GM18951 (cell line): Measurements from ENCODE around the gene SCYL1.

ENCODE experiments used
- POLR2A ChIP-seq: IDR thresholded peaks from 4 replicates; pipeline ENCODE4 v1.6.1; 2011; ENCODE audit warnings: mild to moderate bottlenecking; ENCODE audit not compliant: insufficient read length, insufficient read depth; ENCODE audit errors: extremely low read depth
- in situ Hi-C: fragments of 300-500 bp; cut with MboI; formaldehyde crosslinking; loops from one replicate; pipeline ENCODE4 v1.12.0; 2022; ENCODE audit warnings: low sequenced_read_pairs, mixed read lengths, inconsistent platforms; ENCODE audit not compliant: unreplicated experiment

SCYL1 gene

DNA sequence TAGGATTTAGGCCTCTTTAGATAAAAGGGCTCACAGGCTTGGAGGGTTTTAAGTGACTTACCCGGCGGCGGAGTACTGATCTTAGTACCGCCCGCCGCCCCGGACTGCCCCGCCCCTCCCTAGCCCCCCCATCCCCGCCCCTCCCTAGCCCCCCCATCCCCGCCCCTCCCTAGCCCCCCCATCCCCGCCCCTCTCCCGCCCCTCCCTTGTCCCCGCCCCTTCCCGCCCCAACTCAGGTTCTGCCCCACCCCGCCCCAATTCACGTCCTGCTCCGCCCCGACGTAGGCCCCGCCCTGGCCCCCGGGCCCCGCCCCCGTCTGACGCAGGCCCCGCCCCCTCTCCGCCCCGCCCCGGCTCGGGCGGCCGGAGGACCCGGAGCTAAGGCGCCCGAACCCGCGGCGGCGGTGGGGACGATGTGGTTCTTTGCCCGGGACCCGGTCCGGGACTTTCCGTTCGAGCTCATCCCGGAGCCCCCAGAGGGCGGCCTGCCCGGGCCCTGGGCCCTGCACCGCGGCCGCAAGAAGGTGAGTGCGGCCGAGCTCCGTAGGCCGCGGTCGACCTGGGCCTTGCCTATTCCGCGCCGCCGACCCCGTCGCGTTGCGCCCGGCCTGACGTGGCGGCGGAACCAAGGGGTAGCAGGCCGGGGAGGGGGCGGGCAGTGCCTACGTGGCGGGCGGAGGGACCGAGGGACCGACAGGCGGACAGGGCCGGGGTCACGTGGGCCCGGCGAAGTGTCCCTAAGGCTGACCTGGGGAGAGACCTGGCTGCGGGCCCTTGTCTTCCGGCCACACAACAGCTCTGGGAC is at the start of gene SCYL1:
Gene SCYL1 (plus strand): TSS at position 343 of the 805 bp plus-strand sequence. CDS start 71 bp downstream, at position 414.
- in situ Hi-C loops: no loop called here
- TF ChIP-seq POLR2A: peak; percentile 66

GRCh38 chr11:65476632-65477148 is 48.2 kb upstream of the SCYL1 start:
- no peak for TF ChIP-seq POLR2A
- in situ Hi-C loops: no loop called here

GRCh38 chr11:65477149-65477965 is 47.5 kb upstream of the SCYL1 start:
- in situ Hi-C loops: no loop called here
- peak; percentile 90 for TF ChIP-seq POLR2A

DNA sequence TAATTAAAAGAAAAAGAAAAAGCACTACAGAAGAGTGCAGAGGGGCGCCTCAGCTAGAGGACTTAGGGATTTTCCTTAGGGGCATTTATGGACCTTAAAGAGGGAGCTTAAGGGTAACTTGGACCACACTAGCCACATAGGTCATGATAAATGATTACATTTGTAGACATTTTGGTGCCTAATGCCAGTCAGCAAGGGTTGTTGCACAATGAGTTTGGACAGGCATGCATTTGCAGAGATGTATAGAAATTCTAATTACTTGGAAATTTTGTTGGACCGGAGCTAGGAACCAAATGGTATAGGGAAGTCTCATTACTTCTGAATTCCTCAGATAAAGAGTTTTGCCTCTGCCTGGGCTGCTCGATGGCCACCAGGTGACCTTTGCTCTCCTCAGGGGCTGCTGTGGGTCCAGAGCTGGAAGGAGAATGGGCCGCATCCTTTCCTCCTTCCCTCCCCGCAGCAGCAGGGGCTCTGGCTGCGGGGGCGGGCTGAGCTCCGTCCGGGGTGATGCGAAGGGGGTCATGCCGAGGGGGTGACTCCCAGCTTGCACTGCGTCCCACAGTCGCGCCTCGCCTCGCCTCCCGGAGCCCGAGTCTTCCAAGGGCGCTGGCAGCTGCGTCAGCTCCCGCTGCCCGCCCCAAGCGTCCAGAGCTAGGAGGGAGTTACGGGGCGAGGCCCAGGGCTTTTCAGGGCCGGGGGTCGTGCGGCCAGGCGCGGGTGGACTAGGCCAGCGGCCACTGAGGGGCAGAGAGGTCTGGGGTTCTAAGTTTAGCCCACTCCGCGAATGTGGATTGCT is 46.3 kb upstream of the SCYL1 start:
- no peak for TF ChIP-seq POLR2A
- in situ Hi-C loops: no loop called here

- no peak for TF ChIP-seq POLR2A
- in situ Hi-C loops: no loop called here
These were observed 45.4 kb upstream of the SCYL1 start for GRCh38 chr11:65479184-65480145.

DNA sequence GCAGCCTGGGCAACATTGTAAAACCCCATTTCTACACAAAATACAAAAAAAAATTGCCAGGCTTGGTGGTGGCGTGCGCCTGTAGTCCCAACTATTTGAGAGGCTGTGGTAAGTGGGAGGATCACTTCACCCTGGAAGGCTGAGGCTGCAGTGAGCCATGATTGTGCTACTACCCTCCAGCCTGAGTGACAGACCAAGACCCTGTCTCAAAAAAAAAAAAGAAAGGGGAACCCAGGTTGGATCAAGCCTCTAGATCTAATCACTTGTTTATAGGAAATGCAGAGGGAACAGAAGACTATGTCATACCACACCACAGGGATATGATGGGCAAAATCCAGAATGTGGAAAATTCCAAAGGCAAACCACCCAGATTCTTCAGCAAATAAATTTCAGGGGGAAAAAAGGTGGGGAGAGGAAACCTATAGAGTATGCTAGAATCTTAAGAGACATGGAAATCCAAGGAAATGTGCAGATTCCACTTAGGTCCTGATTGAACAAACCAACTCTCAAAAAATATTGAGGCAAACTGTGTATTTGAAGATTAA is 42.5 kb upstream of the SCYL1 start:
- TF ChIP-seq POLR2A: no peak
- in situ Hi-C loops: no loop called here

- in situ Hi-C loops: no loop called here
- no peak for TF ChIP-seq POLR2A
These were observed 39.0 kb upstream of the SCYL1 start for GRCh38 chr11:65485920-65486219.

GRCh38 chr11:65486570-65487466 is 38.1 kb upstream of the SCYL1 start:
- no peak for TF ChIP-seq POLR2A
- in situ Hi-C loops: no loop called here

DNA sequence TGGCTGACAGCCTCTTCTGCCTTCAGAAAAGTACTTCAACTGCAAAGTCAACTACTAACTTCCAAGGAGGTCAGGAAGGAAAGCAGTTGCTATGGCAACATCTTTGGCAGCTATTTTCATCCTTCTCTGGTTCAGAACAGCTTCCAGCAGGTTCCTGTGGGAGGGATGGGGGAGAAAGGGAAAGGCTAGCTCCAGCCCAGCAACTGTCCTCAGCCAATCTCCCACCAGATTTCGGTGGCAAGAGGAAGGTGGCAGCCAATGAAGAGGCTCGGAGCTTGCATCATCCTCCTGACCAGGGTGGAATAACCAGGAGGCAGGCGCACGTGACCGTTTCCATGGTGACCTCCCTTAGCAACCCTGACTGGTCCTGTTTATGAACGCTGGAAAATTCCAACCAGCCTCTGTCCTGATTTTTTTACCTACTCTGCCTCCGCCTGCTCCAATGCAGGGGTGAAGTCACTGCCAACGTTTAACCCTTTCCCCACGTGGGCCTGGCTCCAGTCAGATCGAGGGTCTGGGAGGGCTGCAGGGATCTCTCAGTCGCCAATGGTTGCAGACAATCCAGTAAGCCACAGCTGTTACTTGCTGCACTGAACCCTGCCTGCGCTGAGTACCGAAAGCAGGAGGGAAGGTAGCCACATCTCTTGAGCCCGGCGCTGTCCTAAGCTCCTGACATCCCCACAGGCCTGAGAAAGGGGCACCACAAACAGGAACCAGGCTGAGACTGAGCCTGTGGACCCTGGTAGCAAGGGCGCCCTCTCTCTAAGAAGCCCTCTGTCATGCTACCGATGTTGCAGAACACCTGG is 37.2 kb upstream of the SCYL1 start:
- in situ Hi-C loops: no loop called here
- no peak for TF ChIP-seq POLR2A

DNA sequence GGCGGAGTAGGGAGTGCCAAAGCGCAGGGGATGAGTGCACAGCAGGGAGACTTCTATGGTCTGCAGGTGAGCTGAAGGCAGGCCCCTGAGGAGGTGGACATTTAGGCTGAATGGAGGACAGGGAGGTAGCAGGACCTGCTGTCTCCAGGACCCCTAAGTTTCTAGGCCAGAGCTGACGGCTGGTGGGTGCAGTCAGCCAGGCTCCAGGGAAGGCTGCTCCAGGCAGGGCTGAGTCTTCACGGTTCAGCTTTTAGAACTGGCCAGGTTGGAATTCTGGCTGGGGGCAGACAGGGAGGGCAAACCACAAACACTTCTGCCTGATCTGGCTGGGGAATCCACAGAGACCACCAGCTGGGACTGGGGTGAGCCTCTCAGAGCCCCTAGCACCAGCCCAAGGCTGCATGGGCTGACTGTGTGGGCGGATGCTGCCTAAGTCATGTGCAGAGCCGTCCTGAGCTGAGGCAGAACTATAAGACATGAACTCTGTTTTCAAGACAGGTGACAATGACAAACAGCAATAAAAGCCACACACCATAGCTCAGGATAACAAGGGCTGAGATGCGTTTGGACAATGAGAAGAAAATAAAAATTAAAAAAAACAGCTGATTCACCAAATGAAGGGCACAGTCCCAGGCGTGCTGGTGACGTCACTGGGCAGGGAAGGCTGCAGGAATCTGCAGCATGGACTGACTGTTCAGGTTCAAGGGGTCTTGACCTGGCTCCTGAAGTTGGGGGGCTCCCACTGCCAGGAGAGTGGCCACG is 36.4 kb upstream of the SCYL1 start:
- in situ Hi-C loops: no loop called here

More for the DNA sequence above, 36.4 kb upstream of the SCYL1 start:
- no peak for TF ChIP-seq POLR2A
